Coronary artery (tissue), 2 donors: Measurements from ENCODE around the gene H2BW2.

Experiments
- DNase-seq: peaks from one replicate; pipeline ENCODE4 v3.0.0-alpha.2; 2017; ENCODE audit warnings: low spot score
- H3K27ac ChIP-seq, 2 donors: fragments of 200-600 bp; sonication (generic); one replicate each; pipeline ENCODE4 v1.5.1; 2016 to 2019
- H3K4me3 ChIP-seq: fragments of 200-600 bp; sonication (generic); 2 replicates; pipeline ENCODE4 v1.5.1; 2016; ENCODE audit warnings: mild to moderate bottlenecking, moderate library complexity
- TF ChIP-seq, protein P1 (sequence below): fragments of 200-600 bp; sonication (generic); IDR thresholded peaks from one replicate; pipeline ENCODE4 v1.5.1; 2019; ENCODE audit warnings: antibody characterized with exemption

Gene H2BW2

DNA sequence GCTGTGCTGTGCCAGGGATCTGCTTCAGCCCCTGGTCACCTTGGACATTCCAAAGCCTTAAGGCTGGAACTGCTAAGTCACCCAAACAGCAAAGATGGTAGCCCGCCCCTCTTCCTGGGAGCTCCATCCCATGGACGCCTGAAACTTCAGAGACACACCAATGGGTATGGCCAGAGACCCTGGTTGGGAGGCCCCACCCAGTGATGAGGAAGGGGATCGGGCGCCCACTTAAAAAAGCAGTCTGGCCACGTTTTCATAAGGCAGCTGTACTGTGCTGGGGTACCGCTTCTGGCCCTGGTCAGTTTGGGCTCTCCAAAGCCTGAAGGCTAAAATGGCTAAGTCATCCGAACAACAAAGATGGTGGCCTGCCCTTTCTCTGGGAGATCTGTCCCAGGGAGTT is 45.7 kb downstream of the H2BW2 start:
- DNase-seq, result no peak
- TF ChIP-seq, protein P1, sequence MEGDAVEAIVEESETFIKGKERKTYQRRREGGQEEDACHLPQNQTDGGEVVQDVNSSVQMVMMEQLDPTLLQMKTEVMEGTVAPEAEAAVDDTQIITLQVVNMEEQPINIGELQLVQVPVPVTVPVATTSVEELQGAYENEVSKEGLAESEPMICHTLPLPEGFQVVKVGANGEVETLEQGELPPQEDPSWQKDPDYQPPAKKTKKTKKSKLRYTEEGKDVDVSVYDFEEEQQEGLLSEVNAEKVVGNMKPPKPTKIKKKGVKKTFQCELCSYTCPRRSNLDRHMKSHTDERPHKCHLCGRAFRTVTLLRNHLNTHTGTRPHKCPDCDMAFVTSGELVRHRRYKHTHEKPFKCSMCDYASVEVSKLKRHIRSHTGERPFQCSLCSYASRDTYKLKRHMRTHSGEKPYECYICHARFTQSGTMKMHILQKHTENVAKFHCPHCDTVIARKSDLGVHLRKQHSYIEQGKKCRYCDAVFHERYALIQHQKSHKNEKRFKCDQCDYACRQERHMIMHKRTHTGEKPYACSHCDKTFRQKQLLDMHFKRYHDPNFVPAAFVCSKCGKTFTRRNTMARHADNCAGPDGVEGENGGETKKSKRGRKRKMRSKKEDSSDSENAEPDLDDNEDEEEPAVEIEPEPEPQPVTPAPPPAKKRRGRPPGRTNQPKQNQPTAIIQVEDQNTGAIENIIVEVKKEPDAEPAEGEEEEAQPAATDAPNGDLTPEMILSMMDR, result no peak
- Histone ChIP-seq H3K27ac (no peak overlapping the region), H3K4me3 (no peak overlapping the region)

DNA sequence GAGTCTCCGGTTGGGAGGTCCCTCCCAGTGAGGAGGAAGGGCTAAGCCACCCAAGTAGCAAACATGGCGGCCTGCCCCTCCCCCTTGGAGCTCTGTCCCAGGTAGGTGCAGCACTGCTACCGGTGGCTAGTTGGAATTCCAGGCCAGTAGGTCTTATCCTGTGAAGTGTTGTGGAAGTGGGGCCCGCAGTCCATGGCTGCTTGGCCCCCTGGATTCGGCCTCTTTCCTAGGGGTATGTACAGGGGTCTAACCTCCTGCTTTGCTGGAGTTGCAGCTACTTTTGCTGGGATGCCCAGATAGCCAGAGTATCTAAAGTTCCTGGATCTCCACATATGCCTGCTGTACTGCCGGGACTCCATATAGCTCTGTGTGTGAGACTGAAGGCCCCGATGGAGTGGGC is 46.2 kb downstream of the H2BW2 start:
- no peak overlapping the region for H3K27ac ChIP-seq
- H3K4me3 ChIP-seq, result no peak overlapping the region
- no peak for DNase-seq
- TF ChIP-seq, protein P1, result no peak
